ENCODE measurements around the gene POU5F1.
"Not testable (repeated sequence)": the region's sequence is repeated elsewhere in the genome, so short reads cannot be mapped to it uniquely, and the experiment has no call there.

The POU5F1 gene

GRCh38 chr6:31172973-31173384 is 2.5 kb upstream of the POU5F1 start:
- TF ChIP-seq CTCF (IDR thresholded peaks at IDR 0.05; ENCODE audit: insufficient read depth, low read depth, low read length, missing control alignments): no peak
- no peak for DNase-seq (ENCODE audit: low read depth)
- H3K4me3 ChIP-seq (ENCODE audit: low read length): no peak overlapping the region

- no peak overlapping the region for H3K4me3 ChIP-seq (ENCODE audit: low read length)
- DNase-seq (ENCODE audit: low read depth): no peak
- TF ChIP-seq CTCF (IDR thresholded peaks at IDR 0.05; ENCODE audit: insufficient read depth, low read depth, low read length, missing control alignments): no peak
Measured at GRCh38 chr6:31171931-31172905, 1.7 kb upstream of the POU5F1 start.

- TF ChIP-seq CTCF (IDR thresholded peaks at IDR 0.05; ENCODE audit: insufficient read depth, low read depth, low read length, missing control alignments): no peak
- H3K4me3 ChIP-seq (ENCODE audit: low read length): no peak overlapping the region
- DNase-seq (ENCODE audit: low read depth): no peak
Measured at GRCh38 chr6:31170987-31171671, 647 bp upstream of the POU5F1 start.

GRCh38 chr6:31169858-31170599 is 453 bp downstream of the POU5F1 start:
- DNase-seq (ENCODE audit: low read depth); H3K4me3 ChIP-seq (ENCODE audit: low read length): not testable (repeated sequence)

GRCh38 chr6:31169123-31169857 is 1.2 kb downstream of the POU5F1 start:
- H3K4me3 ChIP-seq (ENCODE audit: low read length): no peak overlapping the region
- TF ChIP-seq CTCF (IDR thresholded peaks at IDR 0.05; ENCODE audit: insufficient read depth, low read depth, low read length, missing control alignments): no peak
- no peak for DNase-seq (ENCODE audit: low read depth)

- DNase-seq (ENCODE audit: low read depth): no peak
- H3K4me3 ChIP-seq (ENCODE audit: low read length): no peak overlapping the region
- no peak for TF ChIP-seq CTCF (IDR thresholded peaks at IDR 0.05; ENCODE audit: insufficient read depth, low read depth, low read length, missing control alignments)
Measured at GRCh38 chr6:31168606-31169005, 1.9 kb downstream of the POU5F1 start.

Measured in epithelial cell of esophagus (primary cell).